Astrocyte (in vitro differentiated cells and primary cell): Measurements from ENCODE around the gene PRDM15. TPM values are rescaled to one million over a fixed set of nuclear protein-coding genes. Genes with fewer than 3 reads are reported as not detected.

Experiments
- DNase-seq: peaks from one replicate; pipeline ENCODE4 v3.0.0-alpha.2; 2010; ENCODE audit warnings: low read depth
- FAIRE-seq: peaks from 2 replicates; lab custom pipeline; 2011; peaks lifted over from hg19 to GRCh38; lab: Jason Lieb, UNC
- H2AFZ ChIP-seq: 2 replicates; pipeline ENCODE4 v1.6.0; 2012; ENCODE audit warnings: low read depth, low read length, inconsistent platforms
- H3K27ac ChIP-seq: 2 replicates; pipeline ENCODE4 v1.5.1; 2011; ENCODE audit warnings: low read depth, low read length, inconsistent platforms
- H3K27me3 ChIP-seq: 2 replicates; pipeline ENCODE4 v1.6.0; 2011; ENCODE audit warnings: low read length, inconsistent platforms; ENCODE audit not compliant: insufficient read depth
- H3K36me3 ChIP-seq: 2 replicates; pipeline ENCODE4 v1.5.1; 2011; ENCODE audit warnings: low read length, inconsistent platforms; ENCODE audit not compliant: insufficient read depth
- H3K4me1 ChIP-seq: 2 replicates; pipeline ENCODE4 v1.5.1; 2011; ENCODE audit warnings: low read length, inconsistent platforms; ENCODE audit not compliant: insufficient read depth
- H3K4me2 ChIP-seq: 2 replicates; pipeline ENCODE4 v1.6.0; 2012; ENCODE audit warnings: low read length, inconsistent platforms
- H3K4me3 ChIP-seq: 2 replicates; pipeline ENCODE4 v1.5.1; 2011; ENCODE audit warnings: low read depth, mild to moderate bottlenecking, low read length, inconsistent platforms; ENCODE audit not compliant: insufficient read depth
- H3K79me2 ChIP-seq: 2 replicates; pipeline ENCODE4 v1.6.0; 2012; ENCODE audit warnings: mild to moderate bottlenecking, low read length, inconsistent platforms; ENCODE audit not compliant: insufficient read depth
- H3K9ac ChIP-seq: 2 replicates; pipeline ENCODE4 v1.6.0; 2012; ENCODE audit warnings: mild to moderate bottlenecking, low read length, inconsistent platforms
- H3K9me3 ChIP-seq: 2 replicates; pipeline ENCODE4 v1.5.1; 2012; ENCODE audit warnings: low read depth, mild to moderate bottlenecking, low read length, inconsistent platforms; ENCODE audit not compliant: insufficient read depth
- H4K20me1 ChIP-seq: 2 replicates; pipeline ENCODE4 v1.6.0; 2012; ENCODE audit warnings: low read length, inconsistent platforms; ENCODE audit not compliant: insufficient read depth
- H3K27ac Mint-ChIP-seq: one replicate; pipeline ENCODE4 v1.8.0; 2021; ENCODE audit warnings: mild to moderate bottlenecking, mixed read lengths; ENCODE audit not compliant: unreplicated experiment
- H3K27me3 Mint-ChIP-seq: one replicate; pipeline ENCODE4 v1.8.0; 2021; ENCODE audit warnings: low read depth, mixed read lengths; ENCODE audit not compliant: unreplicated experiment
- H3K36me3 Mint-ChIP-seq: one replicate; pipeline ENCODE4 v1.8.0; 2021; ENCODE audit warnings: low read depth, mixed read lengths; ENCODE audit not compliant: unreplicated experiment
- H3K4me1 Mint-ChIP-seq: one replicate; pipeline ENCODE4 v1.8.0; 2021; ENCODE audit warnings: low read depth, mixed read lengths; ENCODE audit not compliant: unreplicated experiment
- H3K4me3 Mint-ChIP-seq: one replicate; pipeline ENCODE4 v1.8.0; 2021; ENCODE audit warnings: mild to moderate bottlenecking, moderate library complexity, mixed read lengths; ENCODE audit not compliant: unreplicated experiment
- H3K9me3 Mint-ChIP-seq: one replicate; pipeline ENCODE4 v1.8.0; 2021; ENCODE audit warnings: mild to moderate bottlenecking, mixed read lengths; ENCODE audit not compliant: unreplicated experiment
- EZH2 ChIP-seq: IDR thresholded peaks from 2 replicates; pipeline ENCODE4 v1.6.1; 2012; ENCODE audit warnings: mild to moderate bottlenecking, low read length, inconsistent platforms; ENCODE audit not compliant: insufficient read depth
- total RNA-seq: library from RNA; stranded (reverse); gene quantifications from 2 replicates; pipeline ENCODE4 v1.2.1, GENCODE V29; 2021
- TF ChIP-seq, protein P1 (sequence below): IDR thresholded peaks from 2 replicates; pipeline ENCODE4 v1.5.1; 2011; ENCODE audit warnings: low read depth, mild to moderate bottlenecking, inconsistent platforms, low read length, moderate library complexity; ENCODE audit not compliant: insufficient read depth

The PRDM15 gene
- total RNA-seq, 1 donor from 2014 or later: 6.8 TPM

DNA sequence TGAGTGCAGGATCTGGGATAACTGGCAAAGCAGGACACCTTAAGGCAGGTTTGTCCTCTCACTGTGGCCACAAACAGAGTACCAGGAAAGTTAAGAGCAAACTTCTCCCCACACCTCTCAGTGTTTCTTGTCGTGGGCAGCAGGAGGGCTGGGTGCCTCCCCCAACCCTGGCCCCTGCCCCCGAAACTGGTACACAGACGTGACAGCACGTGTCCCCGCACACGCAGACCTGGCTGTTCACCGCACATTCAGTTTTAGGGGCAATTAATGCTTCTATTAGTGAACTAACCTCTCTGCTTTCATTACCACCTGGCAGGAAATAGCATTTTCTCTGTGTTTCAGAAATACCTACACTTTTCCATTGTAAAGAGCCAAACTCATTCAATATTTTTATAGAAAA lies 79.4 kb downstream of the PRDM15 start:
- Histone ChIP-seq H3K9ac (no peak overlapping the region), H3K79me2 (no peaks in the 10 kb centered on the region), H4K20me1 (no peaks in the 10 kb centered on the region), H3K36me3 (peaks cover 2% of the 10 kb centered on the region), H3K4me2 (no peak overlapping the region), H3K4me3 (no peak overlapping the region), H3K27ac (no peak overlapping the region), H2AFZ (no peak overlapping the region), H3K9me3 (no peaks in the 10 kb centered on the region), H3K27me3 (no peaks in the 10 kb centered on the region), H3K4me1 (peaks cover 4% of the 10 kb centered on the region)
- Mint-ChIP-seq H3K4me1 (no peaks in the 10 kb centered on the region), H3K27me3 (peaks cover 6% of the 10 kb centered on the region), H3K36me3 (peaks cover 22% of the 10 kb centered on the region), H3K27ac (no peak overlapping the region), H3K4me3 (no peak overlapping the region), H3K9me3 (no peaks in the 10 kb centered on the region)
- TF ChIP-seq EZH2: no peak
- TF ChIP-seq, protein P1, sequence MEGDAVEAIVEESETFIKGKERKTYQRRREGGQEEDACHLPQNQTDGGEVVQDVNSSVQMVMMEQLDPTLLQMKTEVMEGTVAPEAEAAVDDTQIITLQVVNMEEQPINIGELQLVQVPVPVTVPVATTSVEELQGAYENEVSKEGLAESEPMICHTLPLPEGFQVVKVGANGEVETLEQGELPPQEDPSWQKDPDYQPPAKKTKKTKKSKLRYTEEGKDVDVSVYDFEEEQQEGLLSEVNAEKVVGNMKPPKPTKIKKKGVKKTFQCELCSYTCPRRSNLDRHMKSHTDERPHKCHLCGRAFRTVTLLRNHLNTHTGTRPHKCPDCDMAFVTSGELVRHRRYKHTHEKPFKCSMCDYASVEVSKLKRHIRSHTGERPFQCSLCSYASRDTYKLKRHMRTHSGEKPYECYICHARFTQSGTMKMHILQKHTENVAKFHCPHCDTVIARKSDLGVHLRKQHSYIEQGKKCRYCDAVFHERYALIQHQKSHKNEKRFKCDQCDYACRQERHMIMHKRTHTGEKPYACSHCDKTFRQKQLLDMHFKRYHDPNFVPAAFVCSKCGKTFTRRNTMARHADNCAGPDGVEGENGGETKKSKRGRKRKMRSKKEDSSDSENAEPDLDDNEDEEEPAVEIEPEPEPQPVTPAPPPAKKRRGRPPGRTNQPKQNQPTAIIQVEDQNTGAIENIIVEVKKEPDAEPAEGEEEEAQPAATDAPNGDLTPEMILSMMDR: no peak
- FAIRE-seq: no peak
- DNase-seq: no peak

- no peak overlapping the region for H3K27ac ChIP-seq
- H3K4me2 ChIP-seq: no peak overlapping the region
- H3K27me3 Mint-ChIP-seq: peaks cover 9% of the 10 kb centered on the region
- H3K4me3 Mint-ChIP-seq: no peak overlapping the region
- H3K9ac ChIP-seq: no peak overlapping the region
- H3K36me3 Mint-ChIP-seq: peaks cover 15% of the 10 kb centered on the region
- H3K4me1 ChIP-seq: peaks cover 4% of the 10 kb centered on the region
- H3K27me3 ChIP-seq: no peaks in the 10 kb centered on the region
- peaks cover 2% of the 10 kb centered on the region for H3K36me3 ChIP-seq
- FAIRE-seq (no peak), DNase-seq (no peak)
- no peak overlapping the region for H2AFZ ChIP-seq
- TF ChIP-seq EZH2: no peak
- peaks cover 3% of the 10 kb centered on the region for H3K9me3 Mint-ChIP-seq
- H4K20me1 ChIP-seq: no peaks in the 10 kb centered on the region
- no peaks in the 10 kb centered on the region for H3K79me2 ChIP-seq
- H3K27ac Mint-ChIP-seq: no peak overlapping the region
- H3K4me1 Mint-ChIP-seq: no peaks in the 10 kb centered on the region
- H3K9me3 ChIP-seq: peaks cover 4% of the 10 kb centered on the region
- no peak overlapping the region for H3K4me3 ChIP-seq
Observed at GRCh38 chr21:41798326-41798725, 80.8 kb downstream of the PRDM15 start.

DNA sequence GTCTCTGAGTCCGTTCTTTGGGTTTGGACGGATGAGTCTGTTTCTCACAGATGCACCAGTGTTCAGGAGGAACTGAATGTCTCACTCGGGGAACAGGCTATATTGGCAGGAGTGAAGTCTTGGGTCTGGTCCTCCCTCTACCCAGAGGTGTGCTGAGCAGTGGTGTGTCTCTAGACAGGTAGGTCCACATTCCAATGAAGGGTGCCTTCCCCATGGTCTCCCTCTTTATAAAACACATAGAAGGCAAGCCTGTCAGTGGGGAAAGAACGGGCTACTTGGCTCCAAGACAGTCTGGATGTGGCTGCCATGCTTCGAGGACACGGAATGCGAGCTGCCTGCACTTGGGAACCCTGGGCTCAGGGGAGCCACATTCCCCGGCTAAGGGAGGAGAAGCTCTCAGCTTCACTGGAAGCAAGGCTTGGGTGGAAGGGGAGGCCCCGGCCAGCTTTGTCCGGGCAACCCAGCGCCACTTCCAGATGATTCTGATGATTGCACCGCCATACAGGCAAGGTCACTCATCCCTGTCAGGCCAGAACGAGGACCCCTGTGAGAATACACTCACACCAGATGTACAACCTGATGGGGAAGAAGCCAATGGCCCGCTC lies 82.6 kb downstream of the PRDM15 start:
- FAIRE-seq: no peak
- Histone ChIP-seq H3K4me1 (no peaks in the 10 kb centered on the region), H3K9ac (no peak overlapping the region), H3K79me2 (no peaks in the 10 kb centered on the region), H3K27me3 (no peaks in the 10 kb centered on the region), H3K9me3 (peaks cover 8% of the 10 kb centered on the region), H3K4me3 (no peak overlapping the region), H3K4me2 (no peak overlapping the region), H3K27ac (no peak overlapping the region), H4K20me1 (no peaks in the 10 kb centered on the region), H2AFZ (no peak overlapping the region), H3K36me3 (peaks cover 2% of the 10 kb centered on the region)
- Mint-ChIP-seq H3K4me3 (no peak overlapping the region), H3K27me3 (peaks cover 9% of the 10 kb centered on the region), H3K36me3 (peaks cover 11% of the 10 kb centered on the region), H3K4me1 (no peaks in the 10 kb centered on the region), H3K27ac (no peak overlapping the region), H3K9me3 (peaks cover 12% of the 10 kb centered on the region)
- no peak for DNase-seq
- no peak for TF ChIP-seq EZH2
- TF ChIP-seq, protein P1: no peak
